Occipital lobe (tissue), 2 donors: ENCODE data around the gene SPATA17. TPM values are rescaled to one million over a fixed set of nuclear protein-coding genes. Genes with fewer than 3 reads are reported as not detected.
"Not testable (repeated sequence)": the region's sequence is repeated elsewhere in the genome, so short reads cannot be mapped to it uniquely, and the experiment has no call there.

ENCODE experiments used
- DNase-seq: peaks from one replicate; lab custom pipeline; 2025; lab: John Stamatoyannopoulos, UW
- total RNA-seq: library from RNA; depleted of rRNA; stranded (reverse); fragments of >200 nt; gene quantifications from one replicate; pipeline ENCODE4 v1.2.3, GENCODE V29; 2014

The SPATA17 gene
- total RNA-seq, 1 donor from 2014 or later: 4.7 TPM

- DNase-seq: no peak
These were observed 43.0 kb downstream of the SPATA17 start for GRCh38 chr1:217674028-217674729.

- DNase-seq: no peak
These were observed 50.7 kb downstream of the SPATA17 start for GRCh38 chr1:217681806-217682205.

DNA sequence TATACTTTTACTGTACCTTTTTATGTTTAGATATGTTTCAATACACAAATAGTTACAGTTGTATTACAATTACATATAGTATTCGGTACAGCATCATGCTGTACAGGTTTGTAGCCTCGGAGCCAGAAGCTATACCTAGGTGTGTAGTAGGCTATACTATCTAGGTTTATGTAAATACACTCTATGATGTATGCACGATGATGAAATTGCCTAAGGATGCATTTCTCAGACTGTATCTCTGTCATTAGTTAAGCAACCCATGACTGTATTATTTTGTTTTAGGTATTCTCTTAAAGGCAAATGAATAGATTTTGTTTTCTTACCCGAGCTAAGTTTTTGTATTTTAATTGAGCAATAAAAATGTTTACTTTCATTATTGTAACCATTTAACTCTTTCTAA lies 56.4 kb downstream of the SPATA17 start:
- DNase-seq: no peak

DNA sequence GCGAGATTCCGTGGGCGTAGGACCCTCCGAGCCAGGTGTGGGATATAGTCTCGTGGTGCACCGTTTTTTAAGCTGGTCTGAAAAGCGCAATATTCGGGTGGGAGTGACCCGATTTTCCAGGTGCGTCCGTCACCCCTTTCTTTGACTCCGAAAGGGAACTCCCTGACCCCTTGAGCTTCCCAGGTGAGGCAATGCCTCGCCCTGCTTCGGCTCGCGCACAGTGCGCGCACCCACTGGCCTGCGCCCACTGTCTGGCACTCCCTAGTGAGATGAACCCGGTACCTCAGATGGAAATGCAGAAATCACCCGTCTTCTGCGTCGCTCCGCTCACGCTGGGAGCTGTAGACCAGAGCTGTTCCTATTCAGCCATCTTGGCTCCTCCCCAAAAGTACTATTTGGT lies 65.0 kb downstream of the SPATA17 start:
- DNase-seq: not testable (repeated sequence)

- no peak for DNase-seq
These were observed 72.2 kb downstream of the SPATA17 start for GRCh38 chr1:217703326-217703725.

GRCh38 chr1:217712925-217713597 lies 81.9 kb downstream of the SPATA17 start:
- no peak for DNase-seq

- no peak for DNase-seq
These were observed 84.5 kb downstream of the SPATA17 start for GRCh38 chr1:217715681-217716080.

- no peak for DNase-seq
These were observed 86.8 kb downstream of the SPATA17 start for GRCh38 chr1:217717959-217718358.

DNA sequence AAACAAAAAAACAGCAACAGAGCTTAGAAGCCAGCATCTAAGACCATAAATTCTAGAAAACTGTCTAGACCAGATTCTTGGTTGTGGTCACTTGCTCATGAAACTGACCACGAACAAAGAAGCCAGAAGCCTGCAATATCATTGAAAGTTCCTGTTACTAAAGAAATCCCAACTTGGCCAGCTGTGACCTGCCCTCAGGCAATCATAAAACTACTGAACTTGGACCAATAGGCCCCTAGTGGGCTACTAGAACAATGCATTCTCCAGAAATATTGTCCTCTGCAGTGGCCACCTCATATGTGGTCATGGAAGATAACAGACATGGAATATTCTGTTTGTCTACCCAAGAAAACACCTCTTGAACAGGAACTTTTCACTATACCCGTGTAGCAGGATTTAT lies 87.7 kb downstream of the SPATA17 start:
- no peak for DNase-seq

- no peak for DNase-seq
These were observed 90.5 kb downstream of the SPATA17 start for GRCh38 chr1:217721692-217722091.

- DNase-seq: no peak
These were observed 103.8 kb downstream of the SPATA17 start for GRCh38 chr1:217734973-217735372.

DNA sequence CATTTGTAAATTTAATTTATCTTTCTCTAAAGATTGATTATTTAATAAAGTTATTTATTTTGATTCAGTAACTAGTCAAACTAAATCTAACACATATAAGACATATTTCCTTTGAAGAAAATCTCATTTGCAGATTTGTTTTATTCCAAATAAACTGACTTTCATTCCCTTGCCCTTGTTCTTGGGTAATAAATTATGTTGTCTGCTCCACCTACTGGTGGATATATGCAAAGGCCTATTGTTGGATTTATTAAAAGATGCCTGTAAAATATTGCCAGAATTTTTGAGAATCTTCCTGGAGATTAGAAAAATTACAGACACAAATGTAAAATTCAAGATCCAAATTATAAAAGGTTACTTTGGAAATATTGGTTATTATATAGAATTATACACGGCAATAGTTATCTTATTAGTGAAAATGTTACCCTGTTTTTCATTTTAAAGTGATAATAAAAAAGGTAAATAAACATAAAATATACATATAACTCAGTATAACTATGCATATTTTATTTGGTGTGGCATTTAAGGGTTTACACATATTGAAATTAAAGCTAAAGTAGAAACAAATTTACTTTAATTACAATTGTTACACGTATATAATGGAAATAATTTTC lies 116.1 kb downstream of the SPATA17 start:
- DNase-seq: no peak

DNA sequence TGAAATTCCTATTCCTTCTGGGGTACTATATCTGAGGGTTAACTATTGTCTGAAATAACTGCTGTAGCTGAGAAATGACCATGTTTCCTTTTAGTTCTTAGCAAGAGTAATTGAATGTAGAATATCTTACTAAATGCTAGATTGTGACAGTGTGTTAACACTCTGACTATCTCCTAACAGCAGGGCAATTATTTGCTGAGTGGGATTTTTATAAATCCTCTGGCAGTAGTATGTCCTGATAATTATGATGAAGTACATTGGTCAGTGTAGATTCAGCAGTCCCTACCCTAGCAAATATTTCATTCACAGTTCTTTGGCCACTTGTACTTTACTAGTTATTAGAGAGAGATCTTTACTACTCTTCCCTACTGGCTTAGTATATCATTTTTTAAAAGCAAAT lies 138.6 kb downstream of the SPATA17 start:
- no peak for DNase-seq

GRCh38 chr1:217770918-217771317 lies 139.8 kb downstream of the SPATA17 start:
- DNase-seq: no peak

GRCh38 chr1:217776693-217777092 lies 145.5 kb downstream of the SPATA17 start:
- no peak for DNase-seq

- DNase-seq: no peak
These were observed 149.9 kb downstream of the SPATA17 start for GRCh38 chr1:217781056-217781455.

DNA sequence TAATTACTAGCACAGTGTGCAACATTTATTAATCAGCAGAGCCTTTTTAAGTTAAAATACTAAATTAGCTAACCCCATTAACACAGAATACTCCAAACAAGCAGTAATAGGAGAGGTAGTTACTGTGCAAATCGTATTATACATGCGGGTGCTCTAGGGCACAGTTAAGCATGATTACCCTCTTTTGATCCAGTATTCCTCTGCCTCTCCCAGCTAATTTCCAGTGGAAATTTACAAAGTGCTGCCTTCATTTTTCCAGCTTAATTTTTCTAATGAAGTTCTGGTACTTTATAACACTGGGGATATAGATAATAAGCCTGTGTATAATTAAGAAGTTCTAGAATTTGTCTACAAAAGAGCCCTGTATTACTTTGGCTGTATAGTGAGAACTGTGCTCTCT lies 159.9 kb downstream of the SPATA17 start:
- DNase-seq: no peak

DNA sequence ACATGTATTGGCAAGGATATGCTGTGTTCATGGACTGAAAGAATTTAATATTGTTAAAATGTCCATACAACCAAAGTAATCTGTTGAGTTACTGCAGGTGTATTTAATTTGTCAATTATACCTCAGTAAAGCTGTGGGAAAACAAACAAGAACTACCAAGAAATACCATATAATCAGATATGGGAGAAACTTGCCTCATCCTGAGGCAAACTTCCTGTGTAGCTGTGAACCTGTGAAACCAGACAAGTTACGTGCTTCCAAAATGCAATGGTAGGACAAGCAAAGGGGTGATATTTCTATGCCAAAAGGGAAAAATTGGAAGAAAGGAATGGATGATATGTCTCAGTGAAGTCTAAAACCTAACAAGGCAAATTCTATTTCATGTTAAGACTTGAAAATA lies 174.6 kb downstream of the SPATA17 start:
- no peak for DNase-seq

GRCh38 chr1:217812175-217812574 lies 181.0 kb downstream of the SPATA17 start:
- DNase-seq: no peak

GRCh38 chr1:217813031-217813430 lies 181.9 kb downstream of the SPATA17 start:
- no peak for DNase-seq

DNA sequence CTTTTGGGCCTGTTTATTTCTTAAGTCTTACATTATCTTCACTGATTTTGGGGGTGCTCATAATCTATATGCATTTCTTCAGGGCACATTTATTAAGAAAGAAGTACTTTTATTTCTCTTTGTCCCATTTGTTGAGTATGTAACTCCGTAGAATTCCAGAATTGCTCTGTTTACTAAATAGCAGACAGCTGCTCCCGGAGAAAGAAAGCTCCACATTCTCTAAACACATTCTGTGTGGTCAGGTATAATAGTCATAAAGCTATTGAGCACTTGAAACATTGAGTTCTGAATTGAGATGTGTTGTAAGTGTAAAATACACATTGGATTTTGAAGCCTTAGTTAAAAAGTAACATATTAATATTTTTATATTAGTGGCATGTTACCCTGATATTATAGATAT lies 206.5 kb downstream of the SPATA17 start:
- no peak for DNase-seq

DNA sequence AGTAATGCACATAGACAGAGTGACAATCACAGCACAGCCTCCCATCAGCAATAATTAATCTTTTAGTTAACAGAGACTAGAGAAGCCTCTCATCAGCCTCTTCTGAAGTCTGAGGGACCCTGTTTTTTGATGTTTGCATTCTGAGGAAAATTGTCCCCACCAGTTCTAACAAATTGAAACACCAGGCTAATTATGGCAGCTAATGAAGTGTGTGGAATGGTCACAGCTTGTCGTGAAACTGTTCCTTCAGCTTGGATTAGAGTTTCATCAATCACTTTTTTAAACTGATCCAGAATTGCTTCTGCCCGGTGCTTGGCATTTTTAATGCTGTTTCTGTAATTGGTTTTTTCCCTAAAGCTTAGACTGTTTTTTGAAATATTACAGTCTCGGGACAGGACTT lies 208.0 kb downstream of the SPATA17 start:
- no peak for DNase-seq

- DNase-seq: no peak
These were observed 215.6 kb downstream of the SPATA17 start for GRCh38 chr1:217846733-217847132.
